Trophoblast cell (in vitro differentiated cells and primary cell): Measurements from ENCODE around the gene ZNF322.

Experiments
- DNase-seq, 2 donors: peaks; one replicate each; pipeline ENCODE4 v3.0.0-alpha.2; 2016
- H2AFZ ChIP-seq: 2 replicates; pipeline ENCODE4 v1.6.1; 2013; ENCODE audit warnings: low read length, moderate library complexity, mild to moderate bottlenecking; ENCODE audit not compliant: insufficient read depth, poor library complexity
- H2AK5ac ChIP-seq: 2 replicates; pipeline ENCODE4 v1.6.1; 2013; ENCODE audit warnings: mild to moderate bottlenecking, low read length
- H2BK120ac ChIP-seq: 2 replicates; pipeline ENCODE4 v1.6.1; 2013; ENCODE audit warnings: low read length, mild to moderate bottlenecking, moderate library complexity; ENCODE audit not compliant: insufficient read depth, poor library complexity
- H2BK12ac ChIP-seq: 2 replicates; pipeline ENCODE4 v1.6.1; 2013; ENCODE audit warnings: mild to moderate bottlenecking, low read length, moderate library complexity
- H2BK5ac ChIP-seq: 2 replicates; pipeline ENCODE4 v1.6.1; 2013; ENCODE audit warnings: low read length, low read depth, moderate library complexity, mild to moderate bottlenecking; ENCODE audit not compliant: poor library complexity
- H3K14ac ChIP-seq: 2 replicates; pipeline ENCODE4 v1.6.1; 2013; ENCODE audit warnings: mild to moderate bottlenecking, low read length
- H3K18ac ChIP-seq: 2 replicates; pipeline ENCODE4 v1.6.1; 2013; ENCODE audit warnings: mild to moderate bottlenecking, low read length
- H3K23ac ChIP-seq: 2 replicates; pipeline ENCODE4 v1.6.1; 2013; ENCODE audit warnings: low read length
- H3K27ac ChIP-seq: 2 replicates; pipeline ENCODE4 v1.5.1; 2013; ENCODE audit warnings: low read depth, mild to moderate bottlenecking, inconsistent platforms, low read length, moderate library complexity
- H3K27me3 ChIP-seq: 2 replicates; pipeline ENCODE4 v1.6.1; 2013; ENCODE audit warnings: inconsistent platforms, mild to moderate bottlenecking, low read length, moderate library complexity; ENCODE audit not compliant: insufficient read depth
- H3K36me3 ChIP-seq, 2 experiments: 1 replicate in 1 of 2; 2 replicates in 1 of 2; pipeline ENCODE4 v1.6.1; 2013; ENCODE audit warnings: low read length in 2 of 2, mild to moderate bottlenecking in 2 of 2, moderate library complexity in 1 of 2; ENCODE audit not compliant: insufficient read depth in 2 of 2, control insufficient read depth in 1 of 2
- H3K4ac ChIP-seq: 2 replicates; pipeline ENCODE4 v1.6.1; 2013; ENCODE audit warnings: low read depth, mild to moderate bottlenecking, low read length, moderate library complexity
- H3K4me1 ChIP-seq, 2 experiments: 1 replicate in 1 of 2; 2 replicates in 1 of 2; pipeline ENCODE4 v1.6.1; 2013; ENCODE audit warnings: low read length in 2 of 2, mild to moderate bottlenecking in 2 of 2, moderate library complexity in 1 of 2; ENCODE audit not compliant: insufficient read depth in 2 of 2, control insufficient read depth in 1 of 2
- H3K4me2 ChIP-seq: 2 replicates; pipeline ENCODE4 v1.6.1; 2013; ENCODE audit warnings: inconsistent platforms, mild to moderate bottlenecking, low read length, moderate library complexity
- H3K4me3 ChIP-seq: 2 replicates; pipeline ENCODE4 v1.5.1; 2013; ENCODE audit warnings: mild to moderate bottlenecking, low read depth, low read length, inconsistent platforms
- H3K79me1 ChIP-seq: one replicate; pipeline ENCODE4 v1.6.1; 2013; ENCODE audit warnings: low read length
- H3K79me2 ChIP-seq: 2 replicates; pipeline ENCODE4 v1.6.1; 2013; ENCODE audit warnings: low read length, mild to moderate bottlenecking; ENCODE audit not compliant: control insufficient read depth, insufficient read depth, poor library complexity
- H3K9ac ChIP-seq: 2 replicates; pipeline ENCODE4 v1.6.1; 2013; ENCODE audit warnings: mild to moderate bottlenecking, low read length
- H3K9me3 ChIP-seq: 2 replicates; pipeline ENCODE4 v1.6.1; 2013; ENCODE audit warnings: low read depth, mild to moderate bottlenecking, control low read depth, inconsistent platforms, low read length; ENCODE audit not compliant: insufficient read depth
- H4K12ac ChIP-seq: 2 replicates; pipeline ENCODE4 v1.6.1; 2013; ENCODE audit warnings: low read depth, mild to moderate bottlenecking, low read length, moderate library complexity
- H4K8ac ChIP-seq: 2 replicates; pipeline ENCODE4 v1.6.1; 2013; ENCODE audit warnings: low read depth, mild to moderate bottlenecking, low read length, moderate library complexity
- H4K91ac ChIP-seq: one replicate; pipeline ENCODE4 v1.6.1; 2013; ENCODE audit warnings: low read depth, mild to moderate bottlenecking, low read length, moderate library complexity
- WGBS: extraction: QIAGEN DNeasy Blood & Tissue Kit; methylation state at CpG from one replicate; pipeline ENCODE4 v1.1.7; 2013; ENCODE audit warnings: missing lambda C conversion rate; ENCODE audit not compliant: insufficient read length, insufficient coverage; ENCODE audit errors: extremely low coverage; 5-methylcytosine and 5-hydroxymethylcytosine counted together

ZNF322 gene

GRCh38 chr6:26597821-26598220 is 61.7 kb downstream of the ZNF322 start:
- Histone ChIP-seq H3K27me3 (no peaks in the 10 kb centered on the region), H3K27ac (no peak overlapping the region), H2BK12ac (no peak overlapping the region), H3K4me3 (peak overlapping the region; percentile 99), H2AK5ac (no peak overlapping the region), H4K91ac (no peak overlapping the region), H3K18ac (no peak overlapping the region), H3K4ac (peak overlapping the region; percentile 22), H3K14ac (no peak overlapping the region), H2BK120ac (no peak overlapping the region), H3K9ac (no peak overlapping the region), H3K36me3 (peaks cover 9 to 15% of the 10 kb centered on the region in 2 experiments), H3K4me2 (peak overlapping the region; percentile 82), H3K79me2 (peaks cover 6% of the 10 kb centered on the region), H3K79me1 (peaks cover 5% of the 10 kb centered on the region), H4K12ac (no peak overlapping the region), H2AFZ (no peak overlapping the region), H2BK5ac (no peak overlapping the region), H3K23ac (no peak overlapping the region), H3K9me3 (no peaks in the 10 kb centered on the region), H3K4me1 (peaks cover 3 to 9% of the 10 kb centered on the region in 2 experiments), H4K8ac (no peak overlapping the region)
- no CpG with 5 or more reads among the region's 21 CpGs for WGBS
- no peak for DNase-seq

- no peak overlapping the region for H3K23ac ChIP-seq
- peaks cover 3 to 9% of the 10 kb centered on the region in 2 experiments for H3K4me1 ChIP-seq
- H3K14ac ChIP-seq: no peak overlapping the region
- DNase-seq: peak in 1 of 2 donors; percentile 5
- peak overlapping the region; percentile 97 for H3K9ac ChIP-seq
- H3K4me3 ChIP-seq: peak overlapping the region; percentile 99
- no CpG with 5 or more reads among the region's 10 CpGs for WGBS
- H2AK5ac ChIP-seq: peak overlapping the region; percentile 84
- no peaks in the 10 kb centered on the region for H3K27me3 ChIP-seq
- no peak overlapping the region for H2BK120ac ChIP-seq
- H3K9me3 ChIP-seq: no peaks in the 10 kb centered on the region
- no peak overlapping the region for H3K18ac ChIP-seq
- no peak overlapping the region for H2BK12ac ChIP-seq
- no peak overlapping the region for H2AFZ ChIP-seq
- H3K4ac ChIP-seq: peak overlapping the region; percentile 99
- peak overlapping the region; percentile 75 for H4K91ac ChIP-seq
- peaks cover 6% of the 10 kb centered on the region for H3K79me2 ChIP-seq
- H4K12ac ChIP-seq: no peak overlapping the region
- H3K36me3 ChIP-seq: peaks cover 9 to 15% of the 10 kb centered on the region in 2 experiments
- H4K8ac ChIP-seq: peak overlapping the region; percentile 100
- H3K4me2 ChIP-seq: peak overlapping the region; percentile 82
- no peak overlapping the region for H2BK5ac ChIP-seq
- H3K79me1 ChIP-seq: peaks cover 5% of the 10 kb centered on the region
- H3K27ac ChIP-seq: no peak overlapping the region
Measured at GRCh38 chr6:26597389-26597766, 62.2 kb downstream of the ZNF322 start.

- peak within 1 kb of the TSS; percentile 75 for H4K91ac ChIP-seq
- no peaks in the 10 kb centered on the region for H3K9me3 ChIP-seq
- H3K4ac ChIP-seq: peak within 1 kb of the TSS; percentile 99
- peak within 1 kb of the TSS; percentile 99 for H3K4me3 ChIP-seq
- peak within 1 kb of the TSS; percentile 72 for H3K14ac ChIP-seq
- no peak within 1 kb of the TSS for H3K23ac ChIP-seq
- peak within 1 kb of the TSS; percentile 21 for H3K27ac ChIP-seq
- H4K8ac ChIP-seq: peak within 1 kb of the TSS; percentile 100
- H2AK5ac ChIP-seq: peak within 1 kb of the TSS; percentile 84
- H2BK12ac ChIP-seq: no peak within 1 kb of the TSS
- DNase-seq: peak; percentile 97 to 100
- H3K79me1 ChIP-seq: peaks cover 5% of the 10 kb centered on the region
- WGBS: no CpG with 5 or more reads among the region's 51 CpGs
- H3K27me3 ChIP-seq: no peaks in the 10 kb centered on the region
- H3K4me1 ChIP-seq: peaks cover 3 to 9% of the 10 kb centered on the region in 2 experiments
- H4K12ac ChIP-seq: peak within 1 kb of the TSS; percentile 96
- peak within 1 kb of the TSS; percentile 94 for H3K18ac ChIP-seq
- peak within 1 kb of the TSS; percentile 71 for H2BK5ac ChIP-seq
- H3K36me3 ChIP-seq: peaks cover 9 to 15% of the 10 kb centered on the region in 2 experiments
- peak within 1 kb of the TSS; percentile 97 for H3K9ac ChIP-seq
- H3K79me2 ChIP-seq: peaks cover 6% of the 10 kb centered on the region
- H2AFZ ChIP-seq: peak within 1 kb of the TSS; percentile 80
- H2BK120ac ChIP-seq: peak within 1 kb of the TSS; percentile 62
- peak within 1 kb of the TSS; percentile 97 for H3K4me2 ChIP-seq
Measured at GRCh38 chr6:26596579-26597388, 62.8 kb downstream of the ZNF322 start, which contains the start of gene ABT1. Gene ABT1, plus strand, starts transcription at chr6:26596953. Its CDS starts 30 bp downstream, at chr6:26596983.

DNA sequence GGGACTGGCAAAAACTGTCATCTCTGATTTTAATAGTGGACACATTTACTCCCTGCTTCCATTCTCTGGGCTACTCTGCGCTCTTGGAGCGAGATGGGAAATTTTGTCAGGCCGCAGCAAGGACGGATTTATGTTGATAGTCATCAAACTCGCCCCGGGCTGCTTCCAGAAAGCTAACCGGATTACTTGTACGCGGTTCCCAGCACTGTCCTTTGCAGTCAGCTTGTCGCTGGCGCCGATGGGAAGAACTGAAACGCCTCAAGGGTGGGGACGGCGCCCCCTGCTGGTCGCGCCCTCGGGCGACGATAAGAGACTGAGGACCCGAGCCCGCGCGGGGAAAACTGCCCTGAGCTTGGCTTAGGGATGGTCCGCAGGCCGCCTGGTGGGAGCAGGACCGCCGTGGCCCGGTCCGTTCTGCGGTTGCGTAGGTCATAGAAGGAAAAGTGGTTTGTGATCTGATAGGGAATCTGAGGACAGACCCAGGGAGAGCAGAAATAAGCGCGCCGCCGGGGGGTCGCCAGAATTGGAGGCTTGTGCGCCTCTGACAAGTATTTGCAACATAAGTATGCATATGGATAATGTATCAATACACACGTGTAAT is 63.8 kb downstream of the ZNF322 start:
- no peaks in the 10 kb centered on the region for H3K27me3 ChIP-seq
- H3K36me3 ChIP-seq: peaks cover 9 to 15% of the 10 kb centered on the region in 2 experiments
- DNase-seq: peak; percentile 96 to 99
- peak overlapping the region; percentile 97 for H3K4me2 ChIP-seq
- peaks cover 5% of the 10 kb centered on the region for H3K79me1 ChIP-seq
- no CpG with 5 or more reads among the region's 39 CpGs for WGBS
- H2AK5ac ChIP-seq: no peak overlapping the region
- H3K27ac ChIP-seq: peak overlapping the region; percentile 16
- peaks cover 6% of the 10 kb centered on the region for H3K79me2 ChIP-seq
- H3K4me1 ChIP-seq: peaks cover 3 to 9% of the 10 kb centered on the region in 2 experiments
- H3K9me3 ChIP-seq: no peaks in the 10 kb centered on the region
- no peak overlapping the region for H3K18ac ChIP-seq
- no peak overlapping the region for H3K4ac ChIP-seq
- peak overlapping the region; percentile 69 for H3K4me3 ChIP-seq
- H3K23ac ChIP-seq: no peak overlapping the region
- H2BK120ac ChIP-seq: no peak overlapping the region
- H3K9ac ChIP-seq: no peak overlapping the region
- peak overlapping the region; percentile 27 for H4K12ac ChIP-seq
- peak overlapping the region; percentile 69 for H4K8ac ChIP-seq
- H3K14ac ChIP-seq: no peak overlapping the region
- H2BK5ac ChIP-seq: no peak overlapping the region
- H4K91ac ChIP-seq: no peak overlapping the region
- H2BK12ac ChIP-seq: no peak overlapping the region
- peak overlapping the region; percentile 71 for H2AFZ ChIP-seq
